ENCODE data around the gene RETREG1.

GRCh38 chr5:16618138-16618897 lies 1.5 kb upstream of the RETREG1 start:
- TF ChIP-seq CHD2 (IDR thresholded peaks at IDR 0.05; ENCODE audit: low read depth, low read length) = no peak
- TF ChIP-seq RAD21 (CRISPR knock-in tag; IDR thresholded peaks at IDR 0.05) = no peak
- TF ChIP-seq ZBTB7A (CRISPR knock-in tag; IDR thresholded peaks at IDR 0.05) = no peak
- TF ChIP-seq ZFP36 (IDR thresholded peaks at IDR 0.05; ENCODE audit: borderline replicate concordance, low read depth, low read length, partially characterized antibody) = no peak
- no peak for TF ChIP-seq TRIM24 (CRISPR knock-in tag; IDR thresholded peaks at IDR 0.05)
- TF ChIP-seq CBX5 (CRISPR knock-in tag; IDR thresholded peaks at IDR 0.05; ENCODE audit: borderline replicate concordance) = no peak
- TF ChIP-seq BRD4 (CRISPR knock-in tag; IDR thresholded peaks at IDR 0.05) = no peak
- no peak for TF ChIP-seq ARNT (IDR thresholded peaks at IDR 0.05)
- TF ChIP-seq ERF (CRISPR knock-in tag; IDR thresholded peaks at IDR 0.05) = no peak
- no peak for TF ChIP-seq XRCC5 (optimal IDR thresholded peaks at IDR 0.05; ENCODE audit: low read length)

Measured in HepG2 (cell line).